SK-N-DZ (cell line): Measurements from ENCODE around the gene ANKRD39.
A peak's percentile ranks its signal among the peaks of the same experiment; 100 is the strongest.
"Not testable (repeated sequence)": the region's sequence is repeated elsewhere in the genome, so short reads cannot be mapped to it uniquely, and the experiment has no call there.

ENCODE experiments used
- DNase-seq: peaks from one replicate; pipeline ENCODE4 v3.0.0-alpha.2; 2015; ENCODE audit warnings: low spot score
- small RNA-seq, 2 experiments: library from RNA; depleted of rRNA; stranded (forward); fragments of <200 nt; gene quantifications; one replicate each; pipeline ENCODE3, GENCODE V24; 2014

The ANKRD39 gene

DNA sequence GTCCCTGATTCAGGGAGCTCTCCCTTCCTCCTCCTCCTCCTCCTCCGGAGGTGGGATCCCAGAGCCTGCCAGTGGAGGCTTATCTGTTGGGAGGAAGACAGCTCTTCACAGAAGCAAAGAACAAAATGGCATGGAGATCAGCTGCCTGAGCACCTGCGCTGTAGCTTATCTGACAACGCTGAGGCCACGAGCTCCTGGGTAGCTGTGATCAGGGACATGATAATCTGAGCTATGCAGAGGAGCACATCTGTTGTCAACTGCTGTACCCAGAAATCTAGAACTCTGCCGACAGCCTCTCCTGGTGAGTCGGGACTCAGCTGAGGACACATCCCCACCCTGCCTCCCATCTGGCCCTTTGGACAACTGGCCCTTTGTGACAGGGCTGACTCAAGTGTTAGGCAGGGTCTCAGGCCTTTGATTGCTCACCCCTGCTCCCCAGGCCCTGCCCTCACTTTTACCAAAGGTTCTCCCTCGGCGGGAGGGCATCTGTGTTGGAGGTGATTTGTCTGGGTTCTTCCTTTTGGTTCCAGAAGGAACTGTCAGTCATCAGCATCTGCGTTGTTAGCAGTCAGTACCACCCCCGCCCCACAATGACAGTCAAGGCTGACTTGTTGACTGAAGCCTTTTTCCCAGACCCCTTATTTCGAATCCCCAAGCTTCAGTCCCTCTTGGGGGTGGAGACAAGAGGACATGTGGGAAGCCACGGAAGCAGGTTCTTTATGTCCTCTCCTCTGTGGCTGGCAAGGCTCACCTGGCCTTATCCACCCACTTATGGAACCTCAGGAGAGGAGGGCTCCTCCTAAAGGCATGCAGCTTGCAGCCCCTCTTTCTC is 47.6 kb downstream of the ANKRD39 start:
- peak; percentile 73 for DNase-seq

DNA sequence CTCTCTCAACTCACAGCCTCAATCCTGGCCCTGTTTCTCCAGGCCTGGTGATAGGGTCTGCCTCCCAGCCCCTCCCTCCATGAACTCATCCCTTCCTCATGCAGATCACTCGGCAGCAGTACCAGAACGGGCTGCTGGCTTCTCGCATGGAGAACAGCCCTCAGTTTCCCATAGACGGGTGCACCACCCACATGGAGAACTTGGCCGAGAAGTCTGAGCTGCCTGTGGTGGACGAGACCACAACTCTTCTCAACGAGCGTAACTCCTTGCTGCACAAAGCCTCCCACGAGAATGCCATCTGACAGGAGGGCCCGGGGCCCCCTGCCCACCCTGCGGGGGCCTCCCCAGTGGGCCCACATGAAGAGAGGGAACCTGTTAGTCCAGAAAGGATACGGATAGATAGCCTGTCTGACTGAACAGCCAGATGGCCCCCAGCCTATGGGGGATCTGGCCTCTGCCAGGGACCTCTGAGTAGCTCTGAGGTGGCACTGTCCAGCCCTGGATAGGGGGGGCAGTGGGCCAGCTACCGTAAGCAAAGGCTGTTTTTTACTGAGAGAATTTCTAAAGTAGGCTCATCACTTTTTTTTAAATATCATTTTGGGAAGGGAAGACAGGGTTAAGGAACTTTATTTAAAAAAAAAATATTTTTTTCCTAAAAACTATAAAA is 48.5 kb downstream of the ANKRD39 start:
- DNase-seq: no peak

DNA sequence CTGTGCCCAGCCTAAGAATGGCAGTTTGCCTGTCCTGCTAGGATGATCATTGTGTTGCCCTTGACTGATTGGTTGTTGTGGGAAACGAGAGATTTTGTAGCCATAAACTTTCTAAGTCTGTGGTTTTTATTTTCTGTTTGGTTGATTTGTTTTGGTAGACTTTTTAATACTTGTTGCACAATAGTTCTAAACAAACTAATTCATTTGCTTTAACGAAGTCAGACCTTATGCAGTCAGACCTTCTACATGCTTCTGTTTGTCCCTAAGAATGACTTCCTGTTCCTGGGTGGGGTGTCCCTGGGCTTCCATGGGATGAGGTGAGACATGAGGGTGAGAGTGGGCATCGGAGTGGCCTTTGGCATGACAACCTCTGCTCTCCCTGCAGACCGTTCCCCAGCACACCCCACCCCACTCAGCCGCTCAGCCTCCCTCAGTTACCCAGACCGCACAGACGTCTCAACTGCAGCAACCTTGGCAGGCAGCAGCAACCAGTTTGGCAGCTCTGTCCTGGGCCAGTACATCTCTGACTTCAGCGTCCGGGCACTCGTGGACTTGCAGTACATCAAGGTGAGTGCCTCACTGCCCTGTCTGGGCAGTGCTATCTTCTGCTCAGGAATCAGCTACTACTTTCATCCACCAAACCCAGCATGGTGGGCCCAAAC is 49.5 kb downstream of the ANKRD39 start:
- DNase-seq: no peak

DNA sequence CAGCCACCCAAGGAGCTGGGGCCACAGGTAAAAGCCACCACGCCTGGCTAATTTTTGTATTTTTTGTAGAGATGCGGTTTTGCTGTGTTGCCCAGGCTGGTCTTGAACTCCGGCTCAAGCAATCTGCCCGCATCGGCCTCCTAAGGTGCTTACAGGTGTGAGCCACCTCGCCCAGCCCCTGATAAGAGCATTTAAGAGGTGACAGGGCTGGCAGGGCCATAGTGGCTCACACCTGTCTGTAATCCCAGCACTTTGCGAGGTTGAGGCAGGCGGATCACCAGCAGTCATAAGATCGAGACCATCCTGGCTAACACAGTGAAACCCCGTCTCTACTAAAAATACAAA is 50.7 kb downstream of the ANKRD39 start:
- DNase-seq: no peak

DNA sequence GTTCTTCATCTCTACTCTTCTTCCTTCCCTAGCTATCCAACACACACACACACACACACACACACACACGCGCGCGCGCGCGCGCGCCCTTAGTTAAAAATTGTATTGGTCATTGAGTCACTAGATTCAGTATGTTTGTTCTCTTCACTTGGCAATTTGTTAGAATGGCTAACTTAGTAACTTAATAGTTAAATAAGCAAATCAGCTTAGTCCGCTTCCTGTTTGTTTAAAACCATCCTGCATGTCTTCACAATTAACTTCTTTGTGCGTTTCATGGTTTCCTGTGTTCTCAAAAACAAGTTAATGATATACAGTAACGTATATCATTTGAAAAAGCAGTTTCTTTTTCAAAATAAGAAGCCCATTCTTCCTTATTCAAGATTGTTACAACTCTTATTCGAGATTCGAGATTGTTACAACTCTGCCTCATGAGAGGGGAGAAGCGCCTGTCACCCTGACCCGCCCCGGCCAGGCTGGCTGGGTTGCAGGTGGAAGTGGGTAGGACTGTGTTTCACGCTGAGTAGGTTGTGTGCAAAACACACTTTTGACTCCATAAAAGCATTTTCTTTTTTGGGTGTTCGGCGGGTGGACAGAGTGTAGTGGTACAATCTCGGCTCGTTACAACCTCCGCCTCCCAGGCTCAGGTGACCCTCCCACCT is 51.2 kb downstream of the ANKRD39 start:
- DNase-seq: no peak

DNA sequence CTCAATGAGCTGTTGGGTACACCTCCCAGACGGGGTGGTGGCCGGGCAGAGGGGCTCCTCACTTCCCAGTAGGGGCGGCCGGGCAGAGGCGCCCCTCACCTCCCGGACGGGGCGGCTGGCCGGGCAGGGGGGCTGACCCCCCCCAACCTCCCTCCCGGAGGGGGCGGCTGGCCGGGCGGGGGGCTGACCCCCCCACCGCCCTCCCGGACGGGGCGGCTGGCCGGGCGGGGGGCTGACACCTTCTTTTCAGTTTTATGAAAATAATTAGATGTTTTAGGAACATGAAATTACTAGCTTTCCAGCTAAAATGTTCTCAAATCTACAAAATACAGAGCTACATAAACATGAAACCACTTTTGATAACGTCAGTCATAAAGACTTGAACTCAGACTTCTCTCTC is 51.9 kb downstream of the ANKRD39 start:
- DNase-seq: not testable (repeated sequence)

DNA sequence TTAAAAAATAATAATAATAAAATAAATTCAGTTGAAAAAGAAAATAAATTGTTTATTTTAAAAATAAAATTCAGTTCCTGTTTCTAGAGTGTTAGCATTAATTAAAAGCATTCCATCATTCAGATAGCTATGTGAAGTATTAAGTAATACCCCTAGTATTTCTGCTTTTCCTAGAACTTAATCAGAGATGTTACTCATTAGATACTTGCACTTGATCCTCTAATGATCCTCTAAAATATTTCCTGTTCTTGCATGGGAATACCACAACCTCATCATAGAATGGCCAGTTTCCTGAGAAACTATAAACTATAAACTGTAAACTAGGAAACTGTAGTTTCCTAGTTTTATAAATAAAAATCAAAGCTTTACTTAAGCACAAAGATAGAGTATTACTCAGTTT is 52.8 kb downstream of the ANKRD39 start:
- DNase-seq: no peak

DNA sequence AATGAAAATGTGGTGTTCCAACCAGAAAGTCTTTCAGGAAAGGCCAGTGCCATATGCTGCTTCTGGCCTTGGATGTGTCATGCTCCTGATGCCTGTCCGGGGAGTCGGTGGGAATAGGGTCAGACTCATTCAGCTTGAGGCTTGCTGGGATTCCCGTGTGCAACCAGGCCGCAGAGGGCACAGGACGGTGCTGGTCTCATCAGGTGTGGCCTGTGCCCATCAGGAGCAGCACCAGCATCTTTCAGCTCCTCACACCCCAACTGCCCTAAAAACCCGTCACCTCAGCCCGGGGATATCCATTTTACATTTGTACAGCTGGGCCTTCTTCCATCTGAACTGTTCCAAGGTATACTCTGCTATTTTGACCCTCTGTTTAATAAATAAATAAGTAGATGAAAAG is 55.1 kb downstream of the ANKRD39 start:
- DNase-seq: no peak

DNA sequence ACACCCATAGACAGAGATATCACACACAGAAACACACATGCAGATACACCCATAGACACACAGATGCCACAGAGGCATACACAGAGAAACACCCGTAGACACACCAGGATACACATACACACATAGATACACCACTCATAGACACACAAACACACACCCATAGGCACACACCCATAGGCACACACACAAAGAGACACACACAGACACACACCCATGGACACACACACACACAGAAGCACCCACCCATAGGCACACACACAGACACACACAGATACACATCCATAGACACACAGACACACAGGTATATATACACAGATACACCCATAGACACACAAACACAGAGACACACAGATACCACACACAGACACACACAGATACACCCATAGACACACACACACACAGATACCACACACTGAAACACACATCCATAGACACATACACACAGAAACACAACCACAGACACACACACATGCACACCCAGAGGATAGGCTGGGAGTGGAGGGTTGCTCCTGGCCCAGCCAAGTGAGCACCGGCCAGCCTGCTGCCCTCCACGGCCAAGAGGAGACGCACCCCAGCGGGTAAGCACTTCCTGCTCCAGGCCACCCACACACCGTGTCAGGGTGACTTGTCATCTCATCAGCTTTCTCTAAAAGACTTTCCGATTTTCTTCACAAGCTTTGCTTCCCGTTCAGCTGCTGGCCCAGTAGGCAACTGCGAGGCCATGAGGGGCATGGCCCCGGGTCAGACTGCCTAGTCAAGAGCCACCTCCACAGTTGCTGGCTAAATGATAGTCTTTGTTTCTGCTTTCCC is 55.8 kb downstream of the ANKRD39 start:
- DNase-seq: no peak

DNA sequence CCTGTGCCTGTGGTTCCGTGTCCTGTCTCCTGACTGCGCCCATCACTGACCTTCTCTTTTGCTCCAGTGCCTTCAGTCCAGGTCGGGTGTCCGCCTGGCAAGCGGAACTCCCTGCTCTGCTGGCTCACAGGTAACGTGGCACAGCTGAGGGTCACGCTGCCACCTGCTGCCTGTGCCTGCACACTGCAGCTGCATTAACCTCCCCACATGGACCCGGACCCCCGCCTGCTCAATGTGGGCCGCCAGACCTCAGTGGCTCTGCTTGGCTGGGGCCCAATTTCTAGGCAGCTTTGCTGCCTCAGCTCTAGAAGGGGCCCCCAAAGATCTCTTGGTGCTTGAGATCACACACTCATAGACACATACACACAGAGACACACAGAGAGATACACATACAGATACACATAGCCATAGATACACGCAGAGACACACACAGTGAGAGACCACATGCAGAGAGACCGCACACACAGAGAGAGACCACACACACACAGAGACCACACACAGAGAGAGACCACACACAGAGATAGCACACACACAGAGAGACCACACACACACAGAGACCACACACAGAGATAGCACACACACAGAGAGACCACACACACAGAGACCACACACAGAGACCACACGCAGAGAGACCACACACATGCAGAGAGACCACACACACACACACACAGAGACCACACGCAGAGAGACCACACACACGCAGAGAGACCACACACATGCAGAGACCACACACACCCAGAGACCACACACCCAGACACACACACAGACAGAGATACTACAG is 56.6 kb downstream of the ANKRD39 start:
- DNase-seq: peak; percentile 68

DNA sequence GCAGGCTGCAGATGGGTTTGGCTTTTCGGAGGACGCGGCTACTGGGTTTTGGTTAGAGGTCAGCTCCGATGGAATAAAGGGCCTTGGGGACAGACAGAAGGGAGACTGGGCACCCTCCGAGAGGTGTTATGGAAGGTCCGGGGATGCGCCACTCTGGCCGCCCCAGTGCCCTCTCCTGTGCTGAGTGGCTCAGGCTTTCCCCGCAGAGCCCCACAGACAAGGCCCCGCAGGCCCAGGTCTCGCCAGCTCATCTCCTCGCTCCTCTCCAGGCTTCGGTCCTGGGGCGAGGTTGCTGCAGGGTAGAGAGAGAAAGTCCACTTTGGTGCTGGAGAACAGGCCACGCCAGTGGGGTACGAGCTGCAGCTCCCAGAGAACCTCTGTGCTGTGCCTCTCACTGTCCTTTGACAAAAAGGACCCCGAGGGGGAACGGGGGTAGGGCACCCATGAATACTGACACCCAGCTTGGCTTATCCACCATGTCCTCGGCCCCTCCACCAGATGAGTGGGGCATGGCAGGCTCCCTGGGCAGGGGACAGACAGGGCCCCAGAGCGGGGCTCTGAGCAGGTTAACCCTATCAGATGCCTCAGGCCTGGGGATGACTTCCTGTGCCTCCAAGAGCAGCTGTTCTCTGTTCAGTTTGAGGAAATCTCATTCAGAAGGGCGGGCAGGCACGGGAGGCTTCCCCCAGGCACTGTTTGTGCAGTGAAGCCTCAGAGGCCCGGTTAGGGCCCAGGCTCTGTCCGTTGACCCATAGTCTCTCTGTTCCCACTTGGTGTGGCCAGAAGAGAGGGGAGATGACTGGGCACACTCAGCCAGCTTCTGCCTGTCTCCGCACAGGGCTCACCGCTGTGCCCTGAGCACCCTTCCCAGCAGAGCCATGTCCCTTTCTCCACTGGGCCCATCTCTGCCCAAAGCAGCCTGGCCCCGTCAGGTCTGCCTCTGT is 57.5 kb downstream of the ANKRD39 start:
- no peak for DNase-seq

DNA sequence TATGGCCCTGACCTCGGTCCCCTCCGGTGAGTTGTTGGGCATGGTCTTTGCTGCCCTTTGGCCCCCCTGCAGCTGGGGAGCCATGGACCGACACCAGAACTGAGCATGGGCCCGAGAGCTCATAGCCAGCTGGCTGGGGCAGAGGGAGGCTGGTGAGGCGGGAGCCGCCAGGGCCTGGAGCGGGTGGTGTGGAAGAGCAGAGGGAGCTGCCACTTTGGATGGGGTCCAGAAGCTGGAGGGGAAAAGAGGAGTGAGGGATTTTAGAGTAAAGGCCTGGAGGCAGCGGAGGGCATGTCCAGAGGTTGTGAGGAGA is 58.2 kb downstream of the ANKRD39 start:
- DNase-seq: no peak

DNA sequence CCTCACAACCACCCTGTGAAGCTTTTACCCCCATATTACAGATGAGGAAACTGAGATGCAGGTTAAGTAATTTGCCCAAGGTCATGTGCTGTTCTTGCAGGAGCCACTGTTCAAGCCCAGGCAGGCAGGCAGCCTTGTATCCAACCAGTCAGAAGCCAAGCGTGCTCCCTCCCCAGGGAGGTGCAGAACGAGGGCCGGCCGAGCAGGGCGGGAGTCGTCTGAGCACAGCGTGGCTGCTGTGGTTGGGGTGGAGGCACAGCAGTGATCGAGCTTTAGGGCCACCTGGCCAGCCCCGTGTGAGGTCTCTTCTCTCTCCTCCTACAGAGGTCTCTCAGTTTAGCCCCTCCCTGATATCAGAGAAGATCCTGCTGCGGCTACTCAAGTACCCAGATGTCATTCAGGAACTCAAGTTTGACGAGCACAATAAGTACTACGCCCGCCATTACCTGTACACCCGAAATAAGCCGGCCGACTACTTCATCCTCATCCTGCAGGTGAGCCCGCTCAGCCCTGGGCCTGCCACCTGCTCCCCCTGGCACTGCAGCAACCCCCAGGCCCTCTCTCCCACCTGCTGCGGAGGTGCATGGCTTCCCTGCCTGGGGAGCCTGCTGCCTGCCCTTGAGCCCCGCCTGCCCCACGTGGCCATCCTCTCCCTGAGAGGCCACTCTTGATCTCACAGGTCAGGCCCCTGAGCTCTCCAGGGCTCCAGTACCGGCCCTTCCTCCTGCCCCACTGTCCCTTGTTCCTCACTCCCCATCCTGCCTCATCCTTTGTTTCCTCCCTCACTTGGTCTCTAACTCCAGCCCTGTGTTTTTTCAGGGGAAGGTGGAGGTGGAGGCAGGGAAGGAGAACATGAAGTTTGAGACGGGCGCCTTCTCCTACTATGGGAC is 58.8 kb downstream of the ANKRD39 start:
- no peak for DNase-seq

Small RNA genes lying within 50 kb of the gene (small RNA-seq; reads per million reads assigned to genes)
- gene MIR3127: 0 to 0.03 reads per million in 2 experiments
